IMR-90 (cell line): Measurements from ENCODE around the gene GRB10. TPM values are rescaled to one million over a fixed set of nuclear protein-coding genes. Genes with fewer than 3 reads are reported as not detected.
"Not testable (repeated sequence)": the region's sequence is repeated elsewhere in the genome, so short reads cannot be mapped to it uniquely, and the experiment has no call there.

Experiments
- ATAC-seq: fragments of 200-7000 bp; cut with Tn5 transposase; 2 replicates; pipeline ENCODE4 v1.9.1; 2020; ENCODE audit warnings: low read depth, mild to moderate bottlenecking, moderate library complexity
- BruUV-seq: library from RNA; stranded (reverse); fragments of 400-500 nt; replicated peaks from 2 replicates; lab custom pipeline; 2021; lab: Mats Ljungman, UMichigan
- CTCF ChIA-PET: fragments of 300-600 bp; formaldehyde crosslinking; extraction: SDS; loops from one replicate; lab custom pipeline; 2021; ENCODE audit warnings: antibody characterized with exemption; lab: Yijun Ruan, JAX
- POLR2A ChIA-PET: fragments of 300-600 bp; sonication (Branson Sonifier 250); formaldehyde crosslinking; loops from one replicate; lab custom pipeline; 2022; ENCODE audit warnings: antibody characterized with exemption; ENCODE audit not compliant: unreplicated experiment; lab: Charles Lee
- DNase-seq: peaks from one replicate; pipeline ENCODE4 v3.0.0; 2013
- H2AFZ ChIP-seq: replicated peaks from 2 replicates; pipeline ENCODE3; 2013; ENCODE audit warnings: low read length, mild to moderate bottlenecking; ENCODE audit not compliant: poor library complexity
- H2AK5ac ChIP-seq: 2 replicates; pipeline ENCODE4 v1.6.1; 2013; ENCODE audit warnings: low read depth, low read length, inconsistent platforms
- H2AK9ac ChIP-seq: replicated peaks from 2 replicates; pipeline ENCODE3; 2013; ENCODE audit warnings: mild to moderate bottlenecking, low read depth, low read length, moderate library complexity; ENCODE audit not compliant: poor library complexity
- H2BK120ac ChIP-seq: 2 replicates; pipeline ENCODE4 v1.6.1; 2013; ENCODE audit warnings: low read depth, low read length, inconsistent platforms
- H2BK15ac ChIP-seq: 3 replicates; pipeline ENCODE4 v1.6.1; 2013; ENCODE audit warnings: low read depth, low read length, inconsistent platforms
- H2BK20ac ChIP-seq: 2 replicates; pipeline ENCODE4 v1.6.1; 2013; ENCODE audit warnings: low read depth, mild to moderate bottlenecking, inconsistent platforms, low read length, moderate library complexity
- H2BK5ac ChIP-seq: 2 replicates; pipeline ENCODE4 v1.6.1; 2013; ENCODE audit warnings: mild to moderate bottlenecking, low read depth, low read length, inconsistent platforms; ENCODE audit not compliant: poor library complexity, severe bottlenecking
- H3K14ac ChIP-seq: replicated peaks from 2 replicates; pipeline ENCODE4 v1.6.1; 2013; ENCODE audit warnings: low read depth, low read length, inconsistent platforms
- H3K18ac ChIP-seq: 2 replicates; pipeline ENCODE4 v1.6.1; 2013; ENCODE audit warnings: low read depth, low read length, control low read depth
- H3K23ac ChIP-seq: 2 replicates; pipeline ENCODE4 v1.6.1; 2013; ENCODE audit warnings: low read depth, low read length, inconsistent platforms
- H3K27ac ChIP-seq: 2 replicates; pipeline ENCODE4 v1.5.1; 2013; ENCODE audit warnings: mild to moderate bottlenecking, control low read depth, low read length; ENCODE audit not compliant: insufficient read depth
- H3K27me3 ChIP-seq: 2 replicates; pipeline ENCODE4 v1.6.1; 2013; ENCODE audit warnings: low read length; ENCODE audit not compliant: control insufficient read depth, insufficient read depth
- H3K36me3 ChIP-seq: 2 replicates; pipeline ENCODE4 v1.6.1; 2013; ENCODE audit warnings: low read length, mixed read lengths; ENCODE audit not compliant: control insufficient read depth, insufficient read depth
- H3K4ac ChIP-seq: 2 replicates; pipeline ENCODE4 v1.6.1; 2013; ENCODE audit warnings: low read depth, low read length, inconsistent platforms
- H3K4me1 ChIP-seq: 2 replicates; pipeline ENCODE4 v1.6.1; 2013; ENCODE audit warnings: low read length, mixed read lengths; ENCODE audit not compliant: control insufficient read depth, insufficient read depth
- H3K4me2 ChIP-seq: 2 replicates; pipeline ENCODE4 v1.6.1; 2013; ENCODE audit warnings: low read depth, mild to moderate bottlenecking, control low read depth, low read length, moderate library complexity
- H3K4me3 ChIP-seq: 2 replicates; pipeline ENCODE4 v1.5.1; 2013; ENCODE audit warnings: low read depth, mild to moderate bottlenecking, control low read depth, low read length, moderate library complexity; ENCODE audit not compliant: insufficient read depth
- H3K56ac ChIP-seq: 2 replicates; pipeline ENCODE4 v1.6.1; 2013; ENCODE audit warnings: low read length, inconsistent platforms; ENCODE audit not compliant: insufficient read depth; ENCODE audit errors: extremely low read depth
- H3K79me1 ChIP-seq, 2 experiments: 2 replicates each; pipeline ENCODE4 v1.6.1; 2013; ENCODE audit warnings: low read length in 2 of 2, inconsistent platforms in 1 of 2, low read depth in 1 of 2
- H3K9ac ChIP-seq: 2 replicates; pipeline ENCODE4 v1.6.1; 2013; ENCODE audit warnings: low read depth, low read length, control low read depth
- H3K9me1 ChIP-seq: 2 replicates; pipeline ENCODE4 v1.6.1; 2013; ENCODE audit warnings: low read length, inconsistent platforms; ENCODE audit not compliant: insufficient read depth
- H3K9me3 ChIP-seq: 2 replicates; pipeline ENCODE4 v1.6.1; 2013; ENCODE audit warnings: low read length; ENCODE audit not compliant: control insufficient read depth, insufficient read depth
- H4K20me1 ChIP-seq: 2 replicates; pipeline ENCODE4 v1.6.1; 2013; ENCODE audit warnings: low read length, inconsistent platforms; ENCODE audit not compliant: insufficient read depth
- H4K5ac ChIP-seq: 2 replicates; pipeline ENCODE4 v1.6.1; 2013; ENCODE audit warnings: mild to moderate bottlenecking, low read depth, low read length, control low read depth
- H4K8ac ChIP-seq, 2 experiments: 2 replicates each; pipeline ENCODE4 v1.6.1; 2013; ENCODE audit warnings: low read depth in 2 of 2, low read length in 2 of 2, control low read depth in 1 of 2, inconsistent platforms in 1 of 2
- H4K91ac ChIP-seq: 2 replicates; pipeline ENCODE4 v1.6.1; 2013; ENCODE audit warnings: low read depth, low read length, inconsistent platforms; ENCODE audit not compliant: insufficient read depth
- WGBS, 2 experiments: methylation state at CpG; one replicate each; pipeline versions ENCODE4 v1.1.5 to v1.1.7; 2013; ENCODE audit warnings: missing lambda C conversion rate in 2 of 2; ENCODE audit not compliant: insufficient read length in 1 of 2; ENCODE audit errors: extremely low coverage in 2 of 2; 5-methylcytosine and 5-hydroxymethylcytosine counted together
- dilution Hi-C: fragments of 300-500 bp; cut with HindIII; formaldehyde crosslinking; loops from one replicate; pipeline ENCODE4 v1.14.3; 2018; ENCODE audit warnings: low sequenced_read_pairs; ENCODE audit not compliant: unreplicated experiment
- in situ Hi-C: fragments of 300-500 bp; cut with MboI; formaldehyde crosslinking; loops from 3 replicates; pipeline ENCODE4 v1.14.3; 2019; ENCODE audit warnings: low sequenced_read_pairs, inconsistent platforms, mixed read lengths
- intact Hi-C: fragments of 100-400 bp; cut with micrococcal nuclease; formaldehyde crosslinking; loops from 2 replicates; pipeline ENCODE4 v1.10.0; 2022
- polyA plus RNA-seq, 3 experiments: library from polyadenylated mRNA; depleted of rRNA; stranded (reverse); fragments of >200 nt; gene quantifications; 2 replicates each; pipeline ENCODE4 v1.2.3, GENCODE V29; 2012; ENCODE audit warnings: low replicate concordance in 1 of 3
- total RNA-seq: library from RNA; depleted of rRNA; stranded (reverse); fragments of >200 nt; gene quantifications from 2 replicates; pipeline ENCODE4 v1.2.3, GENCODE V29; 2012

The GRB10 gene
- total and polyA plus RNA-seq, 2 of the 4 experiments (the other 2 are of a cell fraction) = 6.3 to 15.1 TPM

DNA sequence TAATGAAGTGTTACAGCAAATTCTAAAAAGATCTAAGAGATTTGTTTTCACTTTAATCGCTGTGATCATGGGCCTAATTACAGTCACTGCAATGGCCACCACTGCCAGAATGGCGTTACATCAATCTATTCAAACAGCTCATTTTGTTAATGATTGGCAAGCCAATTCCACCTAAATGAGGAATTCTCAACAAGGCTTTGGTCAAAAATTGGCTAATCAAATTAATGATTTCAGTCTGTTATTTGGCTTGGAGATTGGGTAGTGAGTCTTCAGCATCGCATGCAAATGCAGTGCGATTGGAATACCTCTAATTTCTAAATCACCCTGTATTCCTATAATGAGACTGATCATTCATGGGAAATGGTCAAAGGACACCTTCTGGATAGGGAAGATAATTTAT lies 200.4 kb downstream of the GRB10 start:
- POLR2A ChIA-PET, H3K27ac ChIP-seq: not testable (repeated sequence)

GRCh38 chr7:50580666-50581065 lies 202.0 kb downstream of the GRB10 start:
- H3K4me2 ChIP-seq, H3K9ac ChIP-seq, POLR2A ChIA-PET, H3K79me1 ChIP-seq, H3K27ac ChIP-seq, BruUV-seq, ATAC-seq, H4K8ac ChIP-seq, H2BK15ac ChIP-seq, H3K27me3 ChIP-seq, H3K14ac ChIP-seq, H3K9me1 ChIP-seq, H2AFZ ChIP-seq, H4K91ac ChIP-seq, CTCF ChIA-PET, intact Hi-C loops, H2AK5ac ChIP-seq, H3K23ac ChIP-seq, H4K5ac ChIP-seq, H2AK9ac ChIP-seq, H3K4me1 ChIP-seq, H2BK20ac ChIP-seq, H3K4me3 ChIP-seq, H3K36me3 ChIP-seq, H2BK120ac ChIP-seq, H3K9me3 ChIP-seq, H3K56ac ChIP-seq, DNase-seq, H2BK5ac ChIP-seq, dilution Hi-C loops, H4K20me1 ChIP-seq, in situ Hi-C loops, H3K4ac ChIP-seq, H3K18ac ChIP-seq: not testable (repeated sequence)
- WGBS, 2 experiments = no CpG with 5 or more reads among the region's 2 CpGs

More for the DNA sequence above, 200.4 kb downstream of the GRB10 start:
- H3K56ac ChIP-seq, BruUV-seq, ATAC-seq, H2BK120ac ChIP-seq, H3K14ac ChIP-seq, H3K9me1 ChIP-seq, H3K4me3 ChIP-seq, H3K23ac ChIP-seq, H2AK9ac ChIP-seq, H3K9me3 ChIP-seq, H4K20me1 ChIP-seq, H3K79me1 ChIP-seq, H3K4me1 ChIP-seq, H4K91ac ChIP-seq, CTCF ChIA-PET, H3K18ac ChIP-seq, H3K4me2 ChIP-seq, H4K5ac ChIP-seq, H2AFZ ChIP-seq, dilution Hi-C loops, H3K36me3 ChIP-seq, H2BK20ac ChIP-seq, H3K27me3 ChIP-seq, H4K8ac ChIP-seq, DNase-seq, H3K9ac ChIP-seq, in situ Hi-C loops, H3K4ac ChIP-seq, H2BK5ac ChIP-seq, intact Hi-C loops, H2BK15ac ChIP-seq, H2AK5ac ChIP-seq: not testable (repeated sequence)
- no CpG with 5 or more reads among the region's 4 CpGs for WGBS, 2 experiments
